Fibroblast of villous mesenchyme (primary cell): ENCODE results near the gene XRCC6. TPM values are rescaled to one million over a fixed set of nuclear protein-coding genes. Genes with fewer than 3 reads are reported as not detected.

Experiments used
- DNase-seq: peaks from one replicate; pipeline ENCODE4 v3.0.0-alpha.2; 2010; ENCODE audit warnings: low read depth
- H3K4me3 ChIP-seq: 2 replicates; pipeline ENCODE4 v1.5.1; 2011; ENCODE audit warnings: low read depth, mild to moderate bottlenecking, low read length
- CTCF ChIP-seq: IDR thresholded peaks from 2 replicates; pipeline ENCODE4 v1.5.1; 2012; ENCODE audit warnings: low read depth, mild to moderate bottlenecking, low read length; ENCODE audit not compliant: insufficient read depth
- total RNA-seq: library from RNA; depleted of rRNA; stranded (reverse); fragments of >200 nt; gene quantifications from 2 replicates; pipeline ENCODE4 v1.2.3, GENCODE V29; 2012

The XRCC6 gene
- total RNA-seq, 1 donor: 350 TPM

- TF ChIP-seq CTCF: no peak
- H3K4me3 ChIP-seq: no peak overlapping the region
- no peak for DNase-seq
Observed at GRCh38 chr22:41648432-41648831, 27.3 kb downstream of the XRCC6 start.

GRCh38 chr22:41650229-41650628 is 29.1 kb downstream of the XRCC6 start:
- TF ChIP-seq CTCF: no peak
- no peak for DNase-seq
- no peak overlapping the region for H3K4me3 ChIP-seq

- no peak for TF ChIP-seq CTCF
- no peak overlapping the region for H3K4me3 ChIP-seq
- DNase-seq: no peak
Observed at GRCh38 chr22:41650821-41651220, 29.7 kb downstream of the XRCC6 start.

GRCh38 chr22:41654322-41654721 is 33.2 kb downstream of the XRCC6 start:
- no peak for TF ChIP-seq CTCF
- no peak for DNase-seq
- no peak overlapping the region for H3K4me3 ChIP-seq

GRCh38 chr22:41656556-41656955 is 35.5 kb downstream of the XRCC6 start:
- no peak overlapping the region for H3K4me3 ChIP-seq
- peak; percentile 58 for DNase-seq
- no peak for TF ChIP-seq CTCF

GRCh38 chr22:41657709-41658108 is 36.6 kb downstream of the XRCC6 start:
- TF ChIP-seq CTCF: no peak
- no peak overlapping the region for H3K4me3 ChIP-seq
- DNase-seq: no peak

- no peak for TF ChIP-seq CTCF
- no peak for DNase-seq
- no peak overlapping the region for H3K4me3 ChIP-seq
Observed at GRCh38 chr22:41658869-41659268, 37.8 kb downstream of the XRCC6 start.
